Nephron (organoid): ENCODE results near the gene SPAG8.

Source experiments
- H3K27ac Mint-ChIP-seq, 3 experiments: 2 replicates each; pipeline ENCODE4 v1.8.0; 2020; ENCODE audit warnings: mixed read lengths in 3 of 3, mild to moderate bottlenecking in 2 of 3, moderate library complexity in 1 of 3
- H3K27me3 Mint-ChIP-seq: 2 replicates; pipeline ENCODE4 v1.8.0; 2021; ENCODE audit warnings: low read depth, mild to moderate bottlenecking, moderate library complexity, mixed read lengths
- H3K36me3 Mint-ChIP-seq: 2 replicates; pipeline ENCODE4 v1.8.0; 2020; ENCODE audit warnings: low read depth, mixed read lengths
- H3K4me1 Mint-ChIP-seq: 2 replicates; pipeline ENCODE4 v1.8.0; 2020; ENCODE audit warnings: mixed read lengths
- H3K4me3 Mint-ChIP-seq, 3 experiments: 2 replicates each; pipeline ENCODE4 v1.8.0; 2020; ENCODE audit warnings: mild to moderate bottlenecking in 3 of 3, mixed read lengths in 3 of 3, moderate library complexity in 2 of 3
- H3K9me3 Mint-ChIP-seq: 2 replicates; pipeline ENCODE4 v1.8.0; 2020; ENCODE audit warnings: mixed read lengths
- TF ChIP-seq, protein P1 (sequence below), 3 experiments: fragments of 200-600 bp; sonication (generic); IDR thresholded peaks; one replicate each; pipeline ENCODE4 v1.5.0; 2021; ENCODE audit warnings: antibody characterized with exemption in 3 of 3; ENCODE audit not compliant: unreplicated experiment in 3 of 3

The SPAG8 gene

DNA sequence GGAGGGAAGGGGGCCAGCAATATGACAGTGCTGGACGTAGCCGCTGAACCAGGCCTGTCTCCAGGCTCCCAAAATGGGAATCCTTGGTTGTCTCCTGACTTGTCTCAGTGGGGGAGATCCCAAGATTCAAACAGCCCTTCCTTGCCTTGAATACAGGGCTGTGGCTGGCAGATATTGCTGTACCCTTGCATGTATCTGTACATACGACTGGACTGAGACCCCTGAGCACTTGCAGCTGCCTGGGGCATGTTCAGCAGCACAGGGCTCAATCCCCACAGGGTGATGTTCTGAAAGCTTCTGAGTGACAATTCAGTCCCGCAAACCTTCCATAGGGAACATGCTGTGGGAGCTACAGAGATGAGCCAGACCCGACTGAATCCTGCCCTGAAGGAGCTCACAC is 44.8 kb upstream of the SPAG8 start:
- Mint-ChIP-seq H3K27ac (no peak overlapping the region), H3K36me3 (peaks cover 7% of the 10 kb centered on the region)
- TF ChIP-seq, protein P1, sequence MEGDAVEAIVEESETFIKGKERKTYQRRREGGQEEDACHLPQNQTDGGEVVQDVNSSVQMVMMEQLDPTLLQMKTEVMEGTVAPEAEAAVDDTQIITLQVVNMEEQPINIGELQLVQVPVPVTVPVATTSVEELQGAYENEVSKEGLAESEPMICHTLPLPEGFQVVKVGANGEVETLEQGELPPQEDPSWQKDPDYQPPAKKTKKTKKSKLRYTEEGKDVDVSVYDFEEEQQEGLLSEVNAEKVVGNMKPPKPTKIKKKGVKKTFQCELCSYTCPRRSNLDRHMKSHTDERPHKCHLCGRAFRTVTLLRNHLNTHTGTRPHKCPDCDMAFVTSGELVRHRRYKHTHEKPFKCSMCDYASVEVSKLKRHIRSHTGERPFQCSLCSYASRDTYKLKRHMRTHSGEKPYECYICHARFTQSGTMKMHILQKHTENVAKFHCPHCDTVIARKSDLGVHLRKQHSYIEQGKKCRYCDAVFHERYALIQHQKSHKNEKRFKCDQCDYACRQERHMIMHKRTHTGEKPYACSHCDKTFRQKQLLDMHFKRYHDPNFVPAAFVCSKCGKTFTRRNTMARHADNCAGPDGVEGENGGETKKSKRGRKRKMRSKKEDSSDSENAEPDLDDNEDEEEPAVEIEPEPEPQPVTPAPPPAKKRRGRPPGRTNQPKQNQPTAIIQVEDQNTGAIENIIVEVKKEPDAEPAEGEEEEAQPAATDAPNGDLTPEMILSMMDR (IDR thresholded peaks at IDR 0.05; ENCODE audit: unreplicated experiment in 3 of 3): no peak

DNA sequence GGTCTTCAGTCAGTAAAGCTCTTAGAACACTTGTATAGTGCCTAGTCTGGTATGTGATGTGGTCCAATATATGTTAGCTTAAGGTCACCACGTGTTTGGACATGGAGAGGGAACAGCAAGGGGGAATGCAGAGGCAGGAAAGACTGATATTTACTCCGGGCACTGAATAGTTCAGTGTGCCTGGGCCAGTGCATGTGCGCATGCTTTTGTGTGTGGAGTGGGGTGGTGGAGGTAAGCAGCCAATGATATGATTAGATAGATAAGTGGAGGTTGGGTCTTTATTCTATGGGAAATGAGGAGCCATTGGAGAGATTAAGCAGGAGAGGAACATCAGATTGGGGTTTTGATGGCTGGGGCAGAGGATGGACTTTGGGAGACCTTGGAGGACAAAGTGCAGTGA is 44.1 kb upstream of the SPAG8 start:
- no peaks in the 10 kb centered on the region for H3K9me3 Mint-ChIP-seq
- H3K27ac Mint-ChIP-seq: no peak overlapping the region
- no peaks in the 10 kb centered on the region for H3K4me1 Mint-ChIP-seq
- H3K27me3 Mint-ChIP-seq: peaks cover 5% of the 10 kb centered on the region
- TF ChIP-seq, protein P1 (IDR thresholded peaks at IDR 0.05; ENCODE audit: unreplicated experiment in 3 of 3): no peak
- no peak overlapping the region for H3K4me3 Mint-ChIP-seq
- H3K36me3 Mint-ChIP-seq: peaks cover 7% of the 10 kb centered on the region

More for the DNA sequence above, 44.8 kb upstream of the SPAG8 start:
- Mint-ChIP-seq H3K4me1 (no peaks in the 10 kb centered on the region), H3K4me3 (no peak overlapping the region), H3K9me3 (no peaks in the 10 kb centered on the region), H3K27me3 (peaks cover 11% of the 10 kb centered on the region)

DNA sequence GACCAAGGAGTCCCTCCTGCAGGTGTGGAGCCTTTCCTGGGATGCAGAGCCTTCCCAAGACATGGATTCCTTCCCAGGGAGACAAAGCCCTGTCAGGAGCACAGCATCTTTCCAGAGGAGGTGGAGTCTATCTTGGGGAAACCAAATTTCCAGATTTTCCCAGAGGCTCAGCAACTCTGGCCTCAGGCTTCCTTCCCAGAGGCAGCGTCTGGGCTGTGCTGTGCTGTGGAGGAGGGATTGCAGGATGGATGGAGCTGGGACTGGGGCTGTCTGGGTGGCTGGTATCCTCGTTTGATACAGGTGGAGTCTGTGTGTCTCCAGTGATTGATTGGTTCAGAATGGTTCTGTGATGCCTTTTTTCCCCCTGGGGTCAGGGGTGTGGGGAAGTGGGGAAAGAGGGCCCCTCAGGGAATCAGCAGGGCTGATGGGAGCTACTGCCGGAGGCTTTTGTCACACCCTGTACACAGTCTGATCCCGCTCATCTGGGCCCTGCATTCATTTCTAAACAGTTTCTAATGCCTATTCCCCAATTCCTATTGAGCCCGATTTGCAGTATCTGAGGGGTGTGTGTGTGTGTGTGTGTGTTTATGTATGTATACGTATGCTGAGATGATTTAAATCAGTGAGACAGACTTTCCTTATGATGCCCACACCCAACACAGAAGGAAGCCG is 42.2 kb upstream of the SPAG8 start:
- H3K36me3 Mint-ChIP-seq: peaks cover 17% of the 10 kb centered on the region
- peaks cover 5% of the 10 kb centered on the region for H3K4me1 Mint-ChIP-seq
- H3K27me3 Mint-ChIP-seq: no peaks in the 10 kb centered on the region
- TF ChIP-seq, protein P1 (IDR thresholded peaks at IDR 0.05; ENCODE audit: unreplicated experiment in 3 of 3): no peak
- H3K9me3 Mint-ChIP-seq: no peaks in the 10 kb centered on the region
- no peak overlapping the region for H3K4me3 Mint-ChIP-seq
- no peak overlapping the region for H3K27ac Mint-ChIP-seq

DNA sequence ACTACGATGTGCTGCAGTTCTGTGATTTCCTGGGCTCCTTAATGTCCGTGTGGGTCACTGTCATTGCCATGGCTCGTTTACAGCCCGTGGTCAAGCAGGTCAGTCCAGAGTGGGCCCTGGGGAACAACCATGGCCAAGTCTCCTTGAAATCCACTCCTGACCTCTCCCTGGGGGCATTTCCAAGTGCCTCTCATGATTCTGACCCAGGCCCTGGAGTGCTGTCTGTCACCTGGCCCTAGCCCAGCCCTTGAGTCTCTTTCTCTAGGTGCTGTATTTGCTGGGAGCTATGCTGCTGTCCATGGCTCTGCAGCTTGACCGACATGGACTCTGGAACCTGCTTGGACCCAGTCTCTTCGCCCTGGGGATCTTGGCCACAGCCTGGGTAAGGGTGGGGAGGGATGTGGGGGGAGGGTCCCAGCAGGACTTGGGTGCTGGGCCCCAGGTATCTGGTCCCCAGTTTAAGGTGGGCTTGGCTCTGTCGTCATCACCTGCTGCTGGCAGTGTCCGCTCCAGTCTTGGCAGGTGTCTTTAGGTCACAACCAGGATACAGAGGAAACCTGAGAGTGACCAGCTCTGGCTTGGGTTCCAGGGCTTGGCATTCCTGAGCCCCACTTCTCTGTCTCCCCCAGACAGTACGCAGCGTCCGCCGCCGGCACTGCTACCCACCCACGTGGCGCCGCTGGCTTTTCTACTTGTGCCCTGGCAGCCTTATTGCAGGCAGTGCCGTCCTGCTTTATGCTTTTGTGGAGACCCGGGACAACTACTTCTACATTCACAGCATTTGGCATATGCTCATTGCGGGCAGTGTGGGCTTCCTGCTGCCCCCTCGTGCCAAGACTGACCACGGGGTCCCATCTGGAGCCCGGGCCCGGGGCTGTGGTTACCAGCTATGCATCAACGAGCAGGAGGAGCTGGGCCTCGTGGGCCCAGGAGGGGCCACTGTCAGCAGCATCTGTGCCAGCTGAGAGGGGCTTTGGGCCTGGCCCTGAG is 41.1 kb upstream of the SPAG8 start:
- TF ChIP-seq, protein P1 (IDR thresholded peaks at IDR 0.05; ENCODE audit: unreplicated experiment in 3 of 3): no peak
- Mint-ChIP-seq H3K27me3 (no peaks in the 10 kb centered on the region), H3K27ac (no peak overlapping the region), H3K9me3 (no peaks in the 10 kb centered on the region), H3K4me1 (peaks cover 13% of the 10 kb centered on the region), H3K4me3 (no peak overlapping the region), H3K36me3 (peaks cover 24% of the 10 kb centered on the region)

DNA sequence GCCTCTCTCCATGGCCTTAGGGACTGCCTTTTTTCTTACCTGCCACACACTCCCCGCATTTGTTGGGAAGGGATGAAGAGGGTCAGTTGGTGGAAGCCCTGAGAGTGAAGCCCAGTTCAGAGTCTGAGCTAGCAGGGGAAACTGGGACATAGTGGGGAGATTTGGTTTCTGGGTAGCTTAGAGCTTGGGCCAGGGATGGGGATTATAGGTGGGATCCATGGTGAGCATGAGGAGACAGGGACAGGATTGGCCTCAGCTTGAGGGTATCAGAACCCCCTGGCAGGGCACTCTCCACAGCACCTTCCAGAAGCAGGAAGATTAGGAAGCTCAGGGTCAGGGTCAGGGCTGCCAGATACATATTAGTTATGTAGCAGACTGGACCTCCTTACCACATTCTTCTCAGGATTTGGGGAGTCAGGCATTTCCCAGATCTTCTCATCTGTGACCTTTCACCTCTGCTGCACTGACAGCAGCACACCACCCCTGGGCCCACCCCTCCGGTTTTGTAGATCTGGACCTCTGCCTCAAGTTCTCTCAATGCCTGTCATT is 40.3 kb upstream of the SPAG8 start:
- Mint-ChIP-seq H3K27me3 (no peaks in the 10 kb centered on the region), H3K36me3 (peaks cover 32% of the 10 kb centered on the region), H3K27ac (no peak overlapping the region), H3K9me3 (no peaks in the 10 kb centered on the region), H3K4me1 (peaks cover 21% of the 10 kb centered on the region), H3K4me3 (no peak overlapping the region)
- TF ChIP-seq, protein P1 (IDR thresholded peaks at IDR 0.05; ENCODE audit: unreplicated experiment in 3 of 3): no peak
